GM12892 (cell line): ENCODE measurements around the gene PKMYT1.

Experiments used
- POLR2A ChIP-seq: IDR thresholded peaks from 2 replicates; pipeline ENCODE4 v1.6.1; 2011; ENCODE audit warnings: low read depth, low read length, control low read depth
- TAF1 ChIP-seq: IDR thresholded peaks from 2 replicates; pipeline ENCODE4 v1.6.1; 2011; ENCODE audit warnings: low read depth, mild to moderate bottlenecking, control low read depth, low read length, borderline replicate concordance

DNA sequence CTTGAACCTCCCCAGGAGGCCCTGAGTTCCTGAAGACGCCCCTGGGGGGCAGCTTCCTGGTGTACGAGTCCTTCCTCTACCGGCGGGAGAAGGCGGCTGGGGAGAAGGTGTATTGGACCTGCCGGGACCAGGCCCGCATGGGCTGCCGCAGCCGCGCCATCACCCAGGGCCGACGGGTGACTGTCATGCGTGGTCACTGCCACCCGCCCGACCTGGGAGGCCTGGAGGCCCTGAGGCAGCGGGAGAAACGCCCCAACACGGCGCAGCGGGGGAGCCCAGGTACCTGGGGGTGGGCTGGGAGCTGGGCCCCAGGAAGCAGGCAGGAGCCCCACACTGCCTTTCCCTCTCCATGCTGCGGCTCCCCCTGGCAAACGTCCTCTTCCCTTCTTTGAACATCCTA lies 46.5 kb downstream of the PKMYT1 start:
- TF ChIP-seq POLR2A (no peak), TAF1 (no peak)
